Ovary (tissue), 3 donors: Measurements from ENCODE around the gene SLC7A11.

Experiments used
- CTCF ChIP-seq, 3 donors: fragments of 450-650 bp in 2 of 3; fragments of 200-600 bp in 1 of 3; IDR thresholded peaks; one replicate each; pipeline versions ENCODE4 v1.5.1 to v1.8.0; 2016 to 2022; ENCODE audit warnings: antibody characterized with exemption in 3 of 3, mild to moderate bottlenecking in 1 of 3
- EP300 ChIP-seq: sonication (generic); formaldehyde crosslinking; IDR thresholded peaks from one replicate; pipeline ENCODE4 v1.6.1; 2017; ENCODE audit warnings: antibody characterized with exemption
- POLR2A ChIP-seq: fragments of 450-650 bp; IDR thresholded peaks from one replicate; pipeline ENCODE4 v1.6.1; 2017; ENCODE audit warnings: antibody characterized with exemption, mild to moderate bottlenecking, moderate library complexity
- donor health status: DM: no; HTN: no; CAD: no.

- TF ChIP-seq EP300 (no peak), POLR2A (no peak), CTCF (IDR thresholded peaks at IDR 0.05) (no peak)
Measured at GRCh38 chr4:138140879-138141278, 101.3 kb downstream of the SLC7A11 start.
